Keratinocyte (primary cell): Measurements from ENCODE around the gene PRRT1B.

Experiments used
- CTCF ChIP-seq, 3 experiments: IDR thresholded peaks in 1 of 3; conservative IDR thresholded peaks in 1 of 3; optimal IDR thresholded peaks in 1 of 3; 2 replicates in 2 of 3; 3 replicates in 1 of 3; pipeline versions ENCODE3 to v1.5.1; 2011; ENCODE audit warnings: low read length in 3 of 3, mild to moderate bottlenecking in 3 of 3, moderate library complexity in 2 of 3, control low read depth in 1 of 3, inconsistent platforms in 1 of 3; ENCODE audit not compliant: insufficient read depth in 2 of 3; ENCODE audit errors: extremely low read depth in 1 of 3
- EZH2 ChIP-seq: IDR thresholded peaks from one replicate; pipeline ENCODE4 v1.6.1; 2012; ENCODE audit warnings: inconsistent platforms, mild to moderate bottlenecking, low read length, moderate library complexity

DNA sequence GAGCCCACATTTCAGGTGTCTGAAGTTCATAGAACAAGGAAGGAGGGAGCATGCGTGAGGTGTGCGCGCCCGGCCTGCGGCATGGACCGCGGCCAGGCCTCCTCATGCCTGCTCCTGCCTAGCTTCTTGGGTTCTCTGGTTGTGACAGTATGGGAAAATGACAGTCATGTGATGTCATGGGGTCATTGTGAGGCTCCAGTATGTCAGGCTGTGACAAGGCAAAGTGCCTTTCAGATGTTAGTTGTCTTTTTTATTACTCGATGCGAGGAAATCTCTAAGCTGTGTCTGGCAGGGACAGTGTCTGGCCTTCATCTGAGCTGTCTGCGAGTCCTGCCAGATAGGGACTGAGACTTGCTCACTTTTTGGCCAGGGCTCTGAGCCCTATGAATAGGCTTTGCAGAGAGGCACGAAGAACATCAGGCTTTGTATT, 27.5 kb upstream of the PRRT1B start:
- TF ChIP-seq CTCF (optimal IDR thresholded peaks at IDR 0.05 in 1 of 3, IDR thresholded peaks at IDR 0.05 in 1 of 3, conservative IDR thresholded peaks at IDR 0.05 in 1 of 3; ENCODE audit: extremely low read depth in 1 of 3, insufficient read depth in 2 of 3, low read length in 3 of 3) (no peak), EZH2 (no peak)
